ENCODE data around the gene PDE11A.

DNA sequence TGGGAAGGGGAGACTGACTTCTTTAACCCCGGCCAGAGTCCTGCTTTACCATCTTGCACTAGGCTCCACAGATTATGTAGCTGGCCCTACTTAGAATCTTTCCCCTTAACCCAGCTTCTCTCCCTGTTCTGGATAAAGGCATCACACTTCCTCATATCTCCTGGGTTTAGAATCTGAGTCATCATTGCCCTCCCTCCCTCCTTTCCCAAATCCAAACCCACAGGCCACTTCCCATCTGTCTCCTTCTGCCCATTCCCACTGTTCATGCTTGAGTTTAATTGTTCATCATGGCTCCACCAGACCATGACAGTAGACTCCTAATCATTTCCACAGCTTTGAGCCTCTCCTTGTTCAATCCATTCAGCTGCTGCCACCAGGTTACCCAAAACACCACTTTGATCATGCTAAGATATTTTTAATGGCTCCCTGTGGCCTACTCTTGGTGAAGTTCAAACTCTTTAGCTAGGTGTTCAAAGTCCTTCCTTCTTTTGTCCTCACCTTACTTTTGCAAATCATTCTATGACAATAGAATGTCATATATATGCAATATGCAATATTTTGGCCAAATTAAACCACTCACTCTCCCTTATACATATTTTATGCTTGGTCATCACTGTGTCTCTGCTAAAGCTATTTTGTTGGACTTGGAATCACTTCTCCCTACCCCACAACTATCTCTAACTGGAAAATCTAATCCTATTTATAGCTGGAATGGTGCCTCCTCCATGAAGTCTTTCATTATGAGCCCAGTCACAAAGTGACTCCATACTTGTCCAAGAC lies 5.5 kb downstream of the PDE11A start:
- TF ChIP-seq POLR2A (IDR thresholded peaks at IDR 0.05; ENCODE audit: low read length) (no peak), GATA1 (IDR thresholded peaks at IDR 0.05; ENCODE audit: low read depth, low read length) (no peak)
